Smooth muscle cell of the brain vasculature (primary cell): ENCODE data around the gene LITAF.
"Not testable (repeated sequence)": the region's sequence is repeated elsewhere in the genome, so short reads cannot be mapped to it uniquely, and the experiment has no call there.

ENCODE experiments used
- DNase-seq: peaks from one replicate; pipeline ENCODE4 v3.0.0-alpha.2; 2012; ENCODE audit warnings: low read depth, low spot score

Gene LITAF

GRCh38 chr16:11576427-11577289 is 10.1 kb downstream of the LITAF start:
- no peak for DNase-seq

DNA sequence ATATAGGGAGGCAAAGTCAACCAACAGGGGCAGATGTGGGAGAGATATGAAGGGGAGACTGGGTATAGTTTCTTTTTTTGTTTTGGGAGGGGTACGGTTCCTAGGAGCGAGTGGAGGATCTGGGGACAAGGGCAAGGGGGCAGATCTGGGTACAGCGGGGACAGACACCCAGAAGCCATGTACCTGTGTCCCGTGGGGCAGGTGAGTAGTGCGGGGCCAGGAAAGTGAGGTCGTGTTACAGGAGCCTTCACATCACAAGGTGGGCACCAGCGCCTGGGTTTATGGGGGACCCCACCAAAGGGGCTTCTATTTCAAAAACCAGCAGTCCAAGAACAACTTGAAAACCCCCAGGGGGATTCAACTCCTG is 11.5 kb downstream of the LITAF start:
- no peak for DNase-seq

DNA sequence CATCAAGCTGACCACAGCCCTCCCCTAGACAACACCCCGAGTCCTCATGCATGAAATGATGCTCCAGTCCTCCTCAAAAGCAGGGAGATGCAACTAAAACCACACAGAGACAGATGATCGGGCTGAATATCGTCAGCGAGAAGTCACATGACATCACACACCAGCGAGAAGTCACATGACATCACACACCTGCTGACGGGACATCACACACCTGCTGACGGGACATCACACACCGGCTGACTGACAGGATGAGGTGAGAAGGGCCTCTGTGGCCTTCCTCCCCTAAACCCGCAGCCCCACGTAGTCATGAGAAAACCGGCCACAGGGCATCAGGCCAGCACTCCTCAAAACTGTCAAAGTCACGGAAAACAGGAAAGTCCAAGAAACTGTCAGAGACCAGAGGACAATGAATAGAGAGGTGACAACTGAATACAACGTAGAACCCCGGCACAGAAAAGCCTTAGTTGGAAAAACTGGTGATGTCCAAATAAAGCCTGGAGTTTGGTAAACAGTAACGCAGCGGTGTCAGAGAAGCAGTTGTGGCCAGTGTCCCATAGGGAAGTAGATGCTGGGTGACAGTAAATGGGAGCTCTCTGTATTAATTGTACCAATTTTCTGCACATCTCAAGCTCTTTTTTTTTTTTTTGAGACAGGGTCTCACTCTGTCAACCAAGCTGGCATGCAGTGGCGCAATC is 14.3 kb downstream of the LITAF start:
- DNase-seq, result no peak

GRCh38 chr16:11571549-11571948 is 15.2 kb downstream of the LITAF start:
- DNase-seq, result no peak

DNA sequence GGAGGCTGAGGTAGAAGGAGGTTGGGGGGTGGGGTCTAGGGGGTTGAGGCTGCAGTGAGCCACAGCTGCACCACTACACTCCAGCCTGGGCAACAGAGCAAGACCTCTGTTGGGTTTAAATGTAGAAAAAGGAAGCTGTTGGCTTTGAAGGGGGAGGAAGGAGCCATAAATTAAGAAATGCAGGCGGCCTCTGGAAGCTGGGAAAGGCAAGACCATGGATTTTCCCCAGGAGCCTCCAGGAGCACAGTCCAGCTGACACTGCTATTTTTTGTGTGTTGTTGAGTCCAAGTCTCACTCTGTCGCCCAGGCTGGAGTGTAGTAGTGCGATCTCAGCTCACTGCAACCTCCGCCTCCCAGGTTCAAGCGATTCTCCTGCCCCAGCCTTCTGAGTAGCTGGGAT is 15.9 kb downstream of the LITAF start:
- DNase-seq, result no peak

- DNase-seq, result no peak
Observed at GRCh38 chr16:11570258-11570657, 16.5 kb downstream of the LITAF start.

DNA sequence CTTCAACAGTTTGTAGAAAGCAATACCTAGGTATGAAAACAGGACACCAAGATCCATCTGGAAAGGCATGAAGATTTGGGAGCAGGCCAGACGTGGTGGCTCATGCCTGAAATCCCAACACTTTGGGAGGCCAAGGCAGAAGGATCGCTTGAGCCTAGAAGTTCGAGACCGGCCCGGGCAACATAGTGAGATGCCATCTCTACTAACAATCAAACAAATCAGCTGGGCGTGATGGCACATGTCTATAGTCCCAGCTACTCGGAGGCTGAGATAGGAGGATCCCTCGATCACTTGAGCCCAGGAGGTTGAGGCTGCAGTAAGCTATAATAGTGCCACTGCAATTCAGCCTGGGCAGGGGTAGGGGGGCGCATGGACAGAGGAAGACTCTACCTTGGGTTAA is 20.3 kb downstream of the LITAF start:
- no peak for DNase-seq

- DNase-seq, result no peak
Observed at GRCh38 chr16:11565665-11566064, 21.1 kb downstream of the LITAF start.

DNA sequence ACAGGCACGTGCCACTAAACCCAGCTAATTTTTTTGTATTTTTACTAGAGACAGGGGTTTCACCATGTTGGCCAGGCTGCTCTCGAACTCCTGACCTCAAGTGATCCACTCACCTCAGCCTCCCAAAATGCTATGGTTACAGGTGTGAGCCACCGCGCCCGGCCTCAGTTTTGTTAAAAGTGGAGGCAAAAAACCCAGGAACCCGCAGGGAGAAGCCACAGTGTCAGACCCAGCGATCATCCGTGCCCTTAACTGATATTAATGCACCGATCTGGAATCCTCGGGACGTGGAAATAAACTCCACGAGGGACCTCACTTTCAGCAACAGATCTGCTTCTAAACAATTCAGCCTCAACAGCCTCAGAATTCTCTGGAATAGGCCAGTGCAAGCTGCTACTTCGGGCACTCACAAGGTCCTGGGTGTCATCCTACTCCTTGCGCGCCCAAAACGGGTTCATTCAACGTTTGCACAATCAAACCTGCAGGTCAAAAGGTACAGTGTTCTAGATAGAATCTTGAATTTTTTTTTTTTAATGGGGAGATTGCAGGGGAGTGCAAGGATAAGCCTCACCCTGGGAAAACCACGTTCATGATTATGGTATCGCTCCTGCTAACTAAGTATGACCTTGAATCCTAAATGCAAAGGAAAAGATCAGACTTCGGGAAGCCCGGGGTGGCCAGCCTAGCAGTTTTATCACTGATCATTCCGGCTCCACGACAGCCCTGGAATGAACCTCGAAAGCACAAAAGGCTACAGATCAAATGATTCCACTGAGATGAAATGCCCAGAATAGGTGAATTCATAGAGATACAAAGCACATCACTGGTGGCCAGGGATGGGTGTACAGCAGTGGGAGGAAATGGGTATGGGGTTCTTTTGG is 22.4 kb downstream of the LITAF start:
- no peak for DNase-seq

DNA sequence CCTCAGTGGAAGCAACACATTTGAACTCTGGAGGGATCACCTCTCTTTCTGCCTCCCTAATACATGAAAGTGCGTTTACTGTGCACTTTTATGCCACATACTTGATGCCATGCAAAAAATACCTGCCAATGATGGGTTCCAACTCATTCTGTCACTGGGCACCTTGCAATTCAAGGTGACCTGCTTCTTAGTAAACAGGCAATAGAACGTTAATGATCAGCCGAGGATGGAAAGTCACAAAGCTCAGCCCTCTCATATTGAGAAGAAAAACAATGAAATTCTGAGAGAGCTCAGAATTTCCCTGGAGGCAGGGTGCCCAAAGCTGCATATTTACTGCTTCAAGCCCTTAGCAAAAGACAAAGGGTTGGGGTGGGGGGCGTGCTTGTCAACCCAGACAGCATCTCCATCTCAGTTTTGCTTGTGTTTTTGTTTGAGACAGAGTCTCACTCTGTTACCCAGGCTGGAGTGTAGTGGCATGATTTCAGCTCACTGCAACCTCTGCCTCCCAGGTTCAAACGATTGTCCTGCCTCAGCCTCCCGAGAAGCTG is 23.2 kb downstream of the LITAF start:
- no peak for DNase-seq

- no peak for DNase-seq
Observed at GRCh38 chr16:11562941-11563340, 23.8 kb downstream of the LITAF start.

- DNase-seq, result no peak
Observed at GRCh38 chr16:11562411-11562810, 24.3 kb downstream of the LITAF start.

DNA sequence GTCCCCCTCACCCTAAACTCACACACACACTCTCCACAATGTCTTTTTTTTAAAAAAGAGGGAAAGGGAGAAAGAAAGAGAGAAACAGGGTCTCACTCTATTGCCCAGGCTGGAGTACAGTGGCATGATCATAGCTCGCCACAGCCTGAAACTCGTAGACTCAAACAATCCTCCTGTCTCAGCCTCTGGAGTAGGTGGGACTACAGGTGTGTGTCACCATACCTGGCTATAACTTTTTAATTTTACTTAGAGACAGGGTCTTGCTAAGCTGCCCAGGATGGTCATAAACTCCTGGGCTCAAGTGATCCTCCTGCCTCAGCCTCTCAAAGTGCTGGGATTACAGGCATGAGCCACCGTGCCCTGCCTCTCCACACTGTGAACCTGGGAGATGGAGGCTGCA is 24.9 kb downstream of the LITAF start:
- DNase-seq, result no peak

GRCh38 chr16:11561454-11561805 is 25.3 kb downstream of the LITAF start:
- no peak for DNase-seq

DNA sequence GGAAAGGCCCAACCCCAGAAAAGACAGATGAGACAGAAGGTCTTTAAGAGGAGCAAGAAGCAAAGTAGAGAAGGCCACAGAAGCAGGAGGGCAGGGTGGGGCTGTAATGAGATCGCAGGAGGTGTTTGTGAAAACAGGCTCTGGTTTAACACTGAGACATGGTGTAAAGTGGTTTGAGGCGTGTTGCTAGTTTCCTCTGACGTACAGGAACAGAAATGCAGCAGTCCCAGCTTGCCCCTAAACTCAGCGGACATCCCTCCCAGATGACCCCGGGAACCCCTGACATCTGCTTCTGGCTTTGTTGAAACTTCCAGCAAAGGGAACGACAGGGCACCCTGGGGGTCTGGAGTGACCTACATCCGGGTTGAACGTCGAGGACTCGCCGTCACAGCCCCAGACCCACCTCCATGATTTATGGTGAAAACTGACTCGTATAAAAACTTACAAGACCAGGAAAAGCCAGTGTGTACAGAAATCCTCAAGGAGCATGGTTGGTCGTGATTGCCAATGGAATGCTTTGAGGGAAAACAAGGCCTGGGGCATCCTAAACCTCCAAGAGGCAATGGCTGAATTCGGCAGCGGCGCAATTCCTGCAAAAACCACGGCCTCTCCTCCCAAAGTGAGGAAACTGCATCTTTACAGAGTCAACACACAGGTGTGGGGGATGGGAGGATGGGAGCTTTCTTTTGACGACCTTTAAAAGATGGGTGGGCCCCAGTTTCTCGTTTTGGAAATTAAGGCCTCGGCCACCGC is 25.8 kb downstream of the LITAF start:
- no peak for DNase-seq

DNA sequence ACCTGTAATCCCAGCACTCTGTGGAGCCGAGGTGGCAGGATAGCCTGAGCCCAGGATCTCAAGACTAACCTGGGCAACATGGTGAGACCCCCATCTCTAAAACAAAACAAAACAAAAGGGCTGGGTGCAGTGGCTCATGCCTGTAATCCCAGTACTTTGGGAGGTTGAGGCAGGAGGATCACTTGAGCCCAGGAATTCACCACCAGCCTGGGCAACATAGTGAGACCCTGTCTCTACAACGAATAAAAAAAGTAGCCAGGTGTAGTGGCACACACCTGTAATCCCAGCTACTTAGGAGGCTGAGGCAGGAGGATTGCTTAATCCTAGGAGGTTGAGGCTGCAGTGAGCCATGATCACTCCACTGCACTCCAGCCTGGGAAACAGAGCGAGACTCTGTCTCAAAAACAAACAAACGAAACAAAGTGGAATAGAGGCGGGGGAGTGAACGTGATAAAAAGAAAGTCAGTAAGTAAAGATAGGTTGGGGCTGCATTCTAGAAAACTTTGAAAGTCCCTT is 28.4 kb downstream of the LITAF start:
- DNase-seq, result not testable (repeated sequence)

GRCh38 chr16:11557801-11558200 is 28.9 kb downstream of the LITAF start:
- no peak for DNase-seq

DNA sequence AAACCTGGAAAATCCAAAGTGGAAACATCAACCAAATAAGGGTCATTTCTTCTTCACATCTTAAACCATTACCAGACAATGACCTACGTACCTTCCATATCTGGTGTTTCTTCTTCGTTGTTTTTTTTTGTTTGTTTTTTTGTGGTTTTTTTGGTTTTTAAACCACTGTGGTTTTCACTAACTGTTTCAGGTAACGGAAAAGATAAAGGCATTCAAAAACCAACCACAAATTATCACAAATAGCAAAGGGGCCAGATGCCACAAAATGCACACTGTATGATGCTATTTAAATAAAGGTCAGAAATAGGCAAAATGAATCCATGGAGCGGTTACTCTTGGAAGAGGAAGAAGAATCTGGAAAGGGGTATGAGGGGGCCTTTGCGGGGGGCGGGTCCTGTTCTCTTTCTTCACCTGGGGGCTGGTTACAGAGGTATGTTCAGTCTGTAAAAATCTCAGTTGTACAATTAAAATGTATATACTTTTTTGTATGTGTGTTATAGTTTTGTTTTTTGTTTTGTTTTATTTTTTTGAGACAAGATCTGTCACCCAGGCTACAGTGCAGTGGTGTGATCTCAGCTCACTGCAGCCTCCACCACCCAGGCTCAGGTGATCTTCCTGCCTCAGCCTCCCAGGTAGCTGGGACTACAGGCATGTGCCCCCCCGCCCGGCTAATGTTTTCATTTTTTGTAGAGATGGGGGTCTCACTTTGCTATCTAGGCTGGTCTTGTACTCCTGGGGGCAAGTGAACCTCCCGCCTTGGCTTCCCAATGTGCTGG is 29.6 kb downstream of the LITAF start:
- DNase-seq, result no peak

GRCh38 chr16:11556214-11556819 is 30.4 kb downstream of the LITAF start:
- DNase-seq, result no peak

- no peak for DNase-seq
Observed at GRCh38 chr16:11554053-11554452, 32.7 kb downstream of the LITAF start.
